Measurements from ENCODE around the gene C15orf62. TPM values are rescaled to one million over a fixed set of nuclear protein-coding genes. Genes with fewer than 3 reads are reported as not detected.
A peak's percentile ranks its signal among the peaks of the same experiment; 100 is the strongest.

The C15orf62 gene
- polyA plus RNA-seq, 4 donors: 1.5 to 4.6 (median 2.0) TPM

- DNase-seq (ENCODE audit: low read depth in 4 of 4, low spot score in 3 of 4): peak in 1 of 4 donors; percentile 36
Measured at GRCh38 chr15:40807888-40808461, 38.2 kb downstream of the C15orf62 start.

- no peak for DNase-seq (ENCODE audit: low read depth in 4 of 4, low spot score in 3 of 4)
Measured at GRCh38 chr15:40808861-40809450, 39.2 kb downstream of the C15orf62 start.

GRCh38 chr15:40812721-40813425 is 43.1 kb downstream of the C15orf62 start:
- DNase-seq (ENCODE audit: low read depth in 4 of 4, low spot score in 3 of 4): no peak

GRCh38 chr15:40815042-40815698 is 45.4 kb downstream of the C15orf62 start:
- DNase-seq (ENCODE audit: low read depth in 4 of 4, low spot score in 3 of 4): peak; percentile 16 to 39 (median 24)

- no peak for DNase-seq (ENCODE audit: low read depth in 4 of 4, low spot score in 3 of 4)
Measured at GRCh38 chr15:40819048-40819447, 49.3 kb downstream of the C15orf62 start.

- DNase-seq (ENCODE audit: low read depth in 4 of 4, low spot score in 3 of 4): no peak
Measured at GRCh38 chr15:40821195-40821594, 51.4 kb downstream of the C15orf62 start.

Other genes starting within 250 kb of the C15orf62 start
- 10 to 100 TPM; 23.3 to 27.0 (median 26.0) TPM for gene CCDC32, start 204.9 kb upstream of the C15orf62 start, polyA plus RNA-seq (ENCODE audit: insufficient read length in 4 of 4)
- 10 to 100 TPM in 2 of 4 donors, 1 to 10 TPM in 2; 8.5 to 12.7 (median 9.8) TPM for gene RPUSD2, start 200.7 kb upstream of the C15orf62 start, polyA plus RNA-seq (ENCODE audit: insufficient read length in 4 of 4)
- 10 to 100 TPM; 17.9 to 21.6 (median 19.3) TPM for gene KNL1, start 175.7 kb upstream of the C15orf62 start, polyA plus RNA-seq (ENCODE audit: insufficient read length in 4 of 4)
- 10 to 100 TPM; 10.7 to 14.9 (median 13.3) TPM for gene RAD51, start 74.8 kb upstream of the C15orf62 start, polyA plus RNA-seq (ENCODE audit: insufficient read length in 4 of 4)
- gene RMDN3, start 14.7 kb upstream of the C15orf62 start, polyA plus RNA-seq (ENCODE audit: insufficient read length in 4 of 4): 10 to 100 TPM; 30.6 to 45.6 (median 39.7) TPM
- 10 to 100 TPM in 3 of 4 donors, 1 to 10 TPM in 1; 6.9 to 47.2 (median 29.5) TPM for gene GCHFR, start 5.9 kb upstream of the C15orf62 start, polyA plus RNA-seq (ENCODE audit: insufficient read length in 4 of 4)
- 10 to 100 TPM; 22.4 to 31.4 (median 26.6) TPM for gene ZFYVE19, start 37.1 kb downstream of the C15orf62 start, polyA plus RNA-seq (ENCODE audit: insufficient read length in 4 of 4)
- gene DNAJC17, start 37.5 kb downstream of the C15orf62 start, polyA plus RNA-seq (ENCODE audit: insufficient read length in 4 of 4): 10 to 100 TPM; 33.8 to 42.6 (median 37.6) TPM
- gene PPP1R14D, start 58.7 kb downstream of the C15orf62 start, polyA plus RNA-seq (ENCODE audit: insufficient read length in 4 of 4): under 1 TPM in 3 of 4 donors, not detected in 1; 0.32 to 0.93 (median 0.52) TPM
- 10 to 100 TPM in 3 of 4 donors, 1 to 10 TPM in 1; 2.7 to 70.8 (median 65.9) TPM for gene SPINT1, start 74.1 kb downstream of the C15orf62 start, polyA plus RNA-seq (ENCODE audit: insufficient read length in 4 of 4)
- 1 to 10 TPM in 3 of 4 donors, under 1 TPM in 1; 0.26 to 1.9 (median 1.4) TPM for gene RHOV, start 104.3 kb downstream of the C15orf62 start, polyA plus RNA-seq (ENCODE audit: insufficient read length in 4 of 4)
- gene VPS18, start 124.5 kb downstream of the C15orf62 start, polyA plus RNA-seq (ENCODE audit: insufficient read length in 4 of 4): 10 to 100 TPM; 10.6 to 17.5 (median 16.8) TPM
- 1 to 10 TPM; 5.8 to 8.3 (median 6.7) TPM for gene DLL4, start 159.4 kb downstream of the C15orf62 start, polyA plus RNA-seq (ENCODE audit: insufficient read length in 4 of 4)
- gene CHAC1, start 183.5 kb downstream of the C15orf62 start, polyA plus RNA-seq (ENCODE audit: insufficient read length in 4 of 4): 1 to 10 TPM in 3 of 4 donors, under 1 TPM in 1; 0.93 to 4.3 (median 3.2) TPM